H9 (cell line): ENCODE data around the gene PTK6. TPM values are rescaled to one million over a fixed set of nuclear protein-coding genes. Genes with fewer than 3 reads are reported as not detected.

Experiments
- DNase-seq: peaks from one replicate; pipeline ENCODE4 v3.0.0-alpha.2; 2017
- H2AFZ ChIP-seq: one replicate; pipeline ENCODE4 v1.6.1; 2013; ENCODE audit warnings: mild to moderate bottlenecking, low read length, control low read depth, moderate library complexity
- H2AK5ac ChIP-seq: 2 replicates; pipeline ENCODE4 v1.6.1; 2013; ENCODE audit warnings: low read length, control low read depth, mixed read lengths; ENCODE audit not compliant: insufficient read length
- H2BK120ac ChIP-seq: one replicate; pipeline ENCODE4 v1.6.1; 2013; ENCODE audit warnings: low read depth, mild to moderate bottlenecking, low read length, control low read depth, inconsistent platforms; ENCODE audit not compliant: poor library complexity, severe bottlenecking
- H2BK12ac ChIP-seq: 2 replicates; pipeline ENCODE4 v1.6.1; 2013; ENCODE audit warnings: low read length, control low read depth, mixed read lengths, low read depth; ENCODE audit not compliant: insufficient read length
- H2BK15ac ChIP-seq: 2 replicates; pipeline ENCODE4 v1.6.1; 2013; ENCODE audit warnings: low read depth, low read length, control low read depth
- H2BK20ac ChIP-seq: one replicate; pipeline ENCODE4 v1.6.1; 2013; ENCODE audit warnings: low read depth, mild to moderate bottlenecking, low read length, control low read depth, inconsistent platforms; ENCODE audit not compliant: poor library complexity, severe bottlenecking
- H2BK5ac ChIP-seq: 2 replicates; pipeline ENCODE4 v1.6.1; 2013; ENCODE audit warnings: low read length, control low read depth, mixed read lengths; ENCODE audit not compliant: insufficient read length
- H3K14ac ChIP-seq: 2 replicates; pipeline ENCODE4 v1.6.1; 2013; ENCODE audit warnings: low read length, control low read depth; ENCODE audit not compliant: insufficient read depth
- H3K18ac ChIP-seq: 2 replicates; pipeline ENCODE4 v1.6.1; 2013; ENCODE audit warnings: low read depth, mild to moderate bottlenecking, mixed read lengths, low read length, control low read depth; ENCODE audit not compliant: insufficient read length
- H3K23ac ChIP-seq: 2 replicates; pipeline ENCODE4 v1.6.1; 2013; ENCODE audit warnings: low read length, control low read depth, mixed read lengths, low read depth; ENCODE audit not compliant: insufficient read length
- H3K23me2 ChIP-seq: 2 replicates; pipeline ENCODE4 v1.6.1; 2013; ENCODE audit warnings: low read depth, mild to moderate bottlenecking, mixed read lengths, low read length, control low read depth; ENCODE audit not compliant: insufficient read length, poor library complexity, severe bottlenecking
- H3K27ac ChIP-seq: 2 replicates; pipeline ENCODE4 v1.5.1; 2013; ENCODE audit warnings: low read length, control low read depth, mixed read lengths, low read depth; ENCODE audit not compliant: insufficient read length
- H3K27me3 ChIP-seq: 2 replicates; pipeline ENCODE4 v1.6.1; 2013; ENCODE audit warnings: low read length, control low read depth, inconsistent platforms; ENCODE audit not compliant: insufficient read depth
- H3K4ac ChIP-seq: 2 replicates; pipeline ENCODE4 v1.6.1; 2013; ENCODE audit warnings: low read depth, mild to moderate bottlenecking, control low read depth, inconsistent platforms, low read length, moderate library complexity
- H3K4me1 ChIP-seq: 2 replicates; pipeline ENCODE4 v1.6.1; 2013; ENCODE audit warnings: low read length, control low read depth, inconsistent platforms; ENCODE audit not compliant: insufficient read depth
- H3K4me2 ChIP-seq: 2 replicates; pipeline ENCODE4 v1.6.1; 2013; ENCODE audit warnings: low read length, control low read depth, mixed read lengths; ENCODE audit not compliant: insufficient read length, insufficient read depth
- H3K56ac ChIP-seq: 2 replicates; pipeline ENCODE4 v1.6.1; 2013; ENCODE audit warnings: low read depth, mild to moderate bottlenecking, mixed read lengths, low read length, control low read depth; ENCODE audit not compliant: insufficient read length
- H3K79me1 ChIP-seq: 2 replicates; pipeline ENCODE4 v1.6.1; 2013; ENCODE audit warnings: low read depth, mild to moderate bottlenecking, moderate library complexity, low read length, control low read depth, inconsistent platforms; ENCODE audit not compliant: insufficient read depth, poor library complexity, severe bottlenecking
- H3K79me2 ChIP-seq: 2 replicates; pipeline ENCODE4 v1.6.1; 2013; ENCODE audit warnings: low read length, control low read depth, inconsistent platforms; ENCODE audit not compliant: insufficient read depth
- H3K9ac ChIP-seq: 2 replicates; pipeline ENCODE4 v1.6.1; 2013; ENCODE audit warnings: low read length, control low read depth, mixed read lengths; ENCODE audit not compliant: insufficient read length; ENCODE audit errors: extremely low read depth
- H3K9me3 ChIP-seq: one replicate; pipeline ENCODE4 v1.6.1; 2013; ENCODE audit warnings: low read depth, low read length, inconsistent platforms; ENCODE audit not compliant: control insufficient read depth
- H3T11ph ChIP-seq: one replicate; pipeline ENCODE4 v1.6.1; 2013; ENCODE audit warnings: mild to moderate bottlenecking, low read length, control low read depth, inconsistent platforms
- H4K20me1 ChIP-seq: one replicate; pipeline ENCODE4 v1.6.1; 2013; ENCODE audit not compliant: control insufficient read depth, insufficient read length, insufficient read depth
- H4K5ac ChIP-seq: 2 replicates; pipeline ENCODE4 v1.6.1; 2013; ENCODE audit warnings: low read depth, mild to moderate bottlenecking, mixed read lengths, low read length, control low read depth; ENCODE audit not compliant: insufficient read length
- H4K8ac ChIP-seq: replicated peaks from 2 replicates; pipeline ENCODE4 v1.6.1; 2013; ENCODE audit warnings: low read length, control low read depth, mixed read lengths, low read depth; ENCODE audit not compliant: insufficient read length
- H4K91ac ChIP-seq: 2 replicates; pipeline ENCODE4 v1.6.1; 2013; ENCODE audit warnings: low read depth, mild to moderate bottlenecking, moderate library complexity, mixed read lengths, low read length, control low read depth; ENCODE audit not compliant: insufficient read length
- H3K27ac Mint-ChIP-seq, 3 experiments: 2 replicates in 2 of 3; 3 replicates in 1 of 3; pipeline ENCODE4 v1.8.0; 2020 to 2021; ENCODE audit warnings: mixed read lengths in 3 of 3, mild to moderate bottlenecking in 1 of 3, moderate library complexity in 1 of 3
- H3K27me3 Mint-ChIP-seq: 2 replicates; pipeline ENCODE4 v1.8.0; 2021; ENCODE audit warnings: low read depth, mild to moderate bottlenecking, moderate library complexity, mixed read lengths
- H3K36me3 Mint-ChIP-seq, 3 experiments: 2 replicates in 2 of 3; 3 replicates in 1 of 3; pipeline ENCODE4 v1.8.0; 2020 to 2021; ENCODE audit warnings: low read depth in 3 of 3, mixed read lengths in 3 of 3; ENCODE audit not compliant: insufficient read depth in 1 of 3
- H3K4me1 Mint-ChIP-seq, 2 experiments: 2 replicates each; pipeline ENCODE4 v1.8.0; 2020; ENCODE audit warnings: mixed read lengths in 2 of 2
- H3K4me3 Mint-ChIP-seq, 2 experiments: 2 replicates in 1 of 2; 3 replicates in 1 of 2; pipeline ENCODE4 v1.8.0; 2020 to 2021; ENCODE audit warnings: mild to moderate bottlenecking in 2 of 2, mixed read lengths in 2 of 2, moderate library complexity in 1 of 2
- H3K9me3 Mint-ChIP-seq, 2 experiments: 2 replicates in 1 of 2; 3 replicates in 1 of 2; pipeline ENCODE4 v1.8.0; 2020; ENCODE audit warnings: mild to moderate bottlenecking in 2 of 2, mixed read lengths in 2 of 2, moderate library complexity in 1 of 2
- WGBS: extraction: QIAGEN DNeasy Blood & Tissue Kit; methylation state at CpG from one replicate; pipeline ENCODE4 v1.1.7; 2013; ENCODE audit warnings: missing lambda C conversion rate, low lambda C conversion rate, mixed read lengths; ENCODE audit not compliant: insufficient read length; ENCODE audit errors: extremely low coverage; 5-methylcytosine and 5-hydroxymethylcytosine counted together
- total RNA-seq: library from RNA; stranded (reverse); gene quantifications from 2 replicates; pipeline ENCODE4 v1.2.1, GENCODE V29; 2021
- TF ChIP-seq, protein P1 (sequence below): fragments of 200-600 bp; sonication (generic); conservative IDR thresholded peaks from 3 replicates; pipeline ENCODE4 v1.8.0; 2021; ENCODE audit warnings: antibody characterized with exemption, mild to moderate bottlenecking

The PTK6 gene
- total RNA-seq, 1 experiment from 2014 or later: 0.46 TPM

DNA sequence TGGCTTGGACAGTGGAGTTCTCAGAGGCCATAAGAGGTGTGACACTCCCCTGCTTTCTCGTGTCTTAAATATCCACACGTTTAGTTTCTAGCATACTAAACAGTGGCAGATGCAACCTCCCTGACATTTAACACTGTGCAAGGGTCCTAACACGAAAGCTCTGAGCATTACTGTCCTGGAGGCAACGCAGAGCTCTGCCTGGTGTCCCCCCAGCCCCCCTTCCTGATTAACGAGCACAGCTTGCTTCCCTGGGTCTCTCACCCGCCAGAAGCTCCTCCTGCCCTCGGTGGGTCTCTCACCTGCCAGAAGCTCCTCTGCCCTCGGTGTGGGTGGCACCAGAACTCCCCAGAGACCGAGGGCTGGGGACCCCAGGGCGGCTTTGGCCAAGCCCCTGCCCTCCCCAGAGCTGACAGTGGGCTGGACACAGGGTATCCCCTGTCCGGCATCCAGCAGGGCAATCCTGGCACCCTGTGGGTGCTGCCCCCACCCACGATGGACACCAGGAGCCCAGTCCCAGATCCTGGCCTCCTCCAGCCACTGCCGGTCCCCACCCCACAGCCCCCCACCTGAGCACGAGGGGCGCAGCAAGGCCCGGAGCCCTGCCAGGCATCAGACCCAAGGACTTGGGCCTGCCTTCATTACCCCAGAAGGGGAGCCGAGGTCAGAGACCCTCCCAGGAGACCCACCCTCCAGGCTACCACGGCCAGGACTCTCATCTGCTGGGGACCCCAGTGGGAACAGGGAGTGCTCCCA lies 52.3 kb downstream of the PTK6 start:
- H3K9me3 ChIP-seq: no peaks in the 10 kb centered on the region
- H3K27ac Mint-ChIP-seq: no peak overlapping the region
- H3K23ac ChIP-seq: no peak overlapping the region
- H3T11ph ChIP-seq: no peak overlapping the region
- no peak overlapping the region for H3K27ac ChIP-seq
- H2AFZ ChIP-seq: no peak overlapping the region
- H2BK15ac ChIP-seq: no peak overlapping the region
- H3K36me3 Mint-ChIP-seq: peaks cover 0 to 4% (median 2%) of the 10 kb centered on the region in 3 experiments; a peak in 4 of 7 replicates
- H3K4me3 Mint-ChIP-seq: no peak overlapping the region
- H3K4ac ChIP-seq: no peak overlapping the region
- H4K5ac ChIP-seq: no peak overlapping the region
- H2BK5ac ChIP-seq: no peak overlapping the region
- WGBS: no CpG with 5 or more reads among the region's 18 CpGs
- H3K23me2 ChIP-seq: no peaks in the 10 kb centered on the region
- H3K18ac ChIP-seq: no peak overlapping the region
- H3K79me2 ChIP-seq: no peaks in the 10 kb centered on the region
- H2AK5ac ChIP-seq: no peak overlapping the region
- H2BK120ac ChIP-seq: no peak overlapping the region
- H3K14ac ChIP-seq: no peak overlapping the region
- no peak overlapping the region for H3K4me2 ChIP-seq
- H3K4me1 ChIP-seq: no peaks in the 10 kb centered on the region
- no peak overlapping the region for H2BK20ac ChIP-seq
- H4K20me1 ChIP-seq: no peaks in the 10 kb centered on the region
- H4K8ac ChIP-seq: no peak overlapping the region
- H3K27me3 Mint-ChIP-seq: peaks cover 37% of the 10 kb centered on the region
- H3K4me1 Mint-ChIP-seq: peaks cover 12 to 28% of the 10 kb centered on the region in 2 experiments
- DNase-seq: no peak
- H3K79me1 ChIP-seq: no peaks in the 10 kb centered on the region
- TF ChIP-seq, protein P1, sequence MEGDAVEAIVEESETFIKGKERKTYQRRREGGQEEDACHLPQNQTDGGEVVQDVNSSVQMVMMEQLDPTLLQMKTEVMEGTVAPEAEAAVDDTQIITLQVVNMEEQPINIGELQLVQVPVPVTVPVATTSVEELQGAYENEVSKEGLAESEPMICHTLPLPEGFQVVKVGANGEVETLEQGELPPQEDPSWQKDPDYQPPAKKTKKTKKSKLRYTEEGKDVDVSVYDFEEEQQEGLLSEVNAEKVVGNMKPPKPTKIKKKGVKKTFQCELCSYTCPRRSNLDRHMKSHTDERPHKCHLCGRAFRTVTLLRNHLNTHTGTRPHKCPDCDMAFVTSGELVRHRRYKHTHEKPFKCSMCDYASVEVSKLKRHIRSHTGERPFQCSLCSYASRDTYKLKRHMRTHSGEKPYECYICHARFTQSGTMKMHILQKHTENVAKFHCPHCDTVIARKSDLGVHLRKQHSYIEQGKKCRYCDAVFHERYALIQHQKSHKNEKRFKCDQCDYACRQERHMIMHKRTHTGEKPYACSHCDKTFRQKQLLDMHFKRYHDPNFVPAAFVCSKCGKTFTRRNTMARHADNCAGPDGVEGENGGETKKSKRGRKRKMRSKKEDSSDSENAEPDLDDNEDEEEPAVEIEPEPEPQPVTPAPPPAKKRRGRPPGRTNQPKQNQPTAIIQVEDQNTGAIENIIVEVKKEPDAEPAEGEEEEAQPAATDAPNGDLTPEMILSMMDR: no peak
- no peak overlapping the region for H2BK12ac ChIP-seq
- no peak overlapping the region for H3K56ac ChIP-seq
- no peak overlapping the region for H4K91ac ChIP-seq
- H3K9me3 Mint-ChIP-seq: peaks cover 2 to 3% of the 10 kb centered on the region in 2 experiments; a peak in 3 of 5 replicates
- no peak overlapping the region for H3K9ac ChIP-seq
- no peaks in the 10 kb centered on the region; the same call in 1 of the 2 replicates for H3K27me3 ChIP-seq
